HUES64 (cell line): ENCODE measurements around the gene GRPEL1.

Experiments used
- H3K27ac ChIP-seq: 2 replicates; pipeline ENCODE4 v1.7.0; 2013; ENCODE audit warnings: low read depth, low read length, inconsistent platforms
- H3K27me3 ChIP-seq: 2 replicates; pipeline ENCODE4 v1.6.1; 2013; ENCODE audit warnings: mild to moderate bottlenecking, low read length; ENCODE audit not compliant: insufficient read depth
- H3K36me3 ChIP-seq: 2 replicates; pipeline ENCODE4 v1.6.1; 2013; ENCODE audit warnings: mild to moderate bottlenecking, low read length; ENCODE audit not compliant: insufficient read depth
- H3K4me1 ChIP-seq: 2 replicates; pipeline ENCODE4 v1.6.1; 2013; ENCODE audit warnings: mild to moderate bottlenecking, low read length, moderate library complexity; ENCODE audit not compliant: insufficient read depth
- H3K4me3 ChIP-seq: 2 replicates; pipeline ENCODE4 v1.5.1; 2013; ENCODE audit warnings: mild to moderate bottlenecking, low read length, moderate library complexity
- H3K9ac ChIP-seq: 2 replicates; pipeline ENCODE4 v1.6.1; 2013; ENCODE audit warnings: mild to moderate bottlenecking, low read depth, low read length
- H3K9me3 ChIP-seq: 2 replicates; pipeline ENCODE4 v1.6.1; 2013; ENCODE audit warnings: low read depth, low read length; ENCODE audit not compliant: insufficient read depth
- WGBS: fragments of 150-250, 120-280 bp; methylation state at CpG from one replicate; pipeline ENCODE4 v1.1.7; 2013; ENCODE audit warnings: missing lambda C conversion rate; 5-methylcytosine and 5-hydroxymethylcytosine counted together

Gene GRPEL1

DNA sequence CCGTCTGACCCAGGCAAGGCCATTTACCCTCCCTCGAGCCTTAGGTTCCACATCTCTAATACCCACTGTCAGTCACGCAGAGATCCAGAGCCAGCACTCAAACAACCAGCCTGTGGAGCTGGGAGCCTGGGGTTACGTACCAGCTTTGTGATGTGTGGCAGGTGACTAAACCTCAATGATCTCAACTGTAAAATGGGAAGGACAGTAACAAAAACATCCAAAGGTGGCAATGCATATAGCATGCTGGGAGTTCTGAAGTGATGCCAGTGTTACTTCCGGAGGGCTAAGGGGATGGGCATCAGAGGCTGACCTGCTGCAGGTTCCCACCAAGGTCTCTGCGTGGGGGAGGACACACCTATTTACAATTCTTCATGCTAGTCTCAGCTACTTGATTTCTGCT, 6.0 kb downstream of the GRPEL1 start:
- Histone ChIP-seq H3K27me3 (no peaks in the 10 kb centered on the region), H3K4me1 (no peaks in the 10 kb centered on the region), H3K9ac (no peak overlapping the region), H3K36me3 (peaks cover 76% of the 10 kb centered on the region), H3K9me3 (no peaks in the 10 kb centered on the region), H3K27ac (no peak overlapping the region), H3K4me3 (no peak overlapping the region)
- 95% methylated on average over 6 of the region's 6 CpGs for WGBS

DNA sequence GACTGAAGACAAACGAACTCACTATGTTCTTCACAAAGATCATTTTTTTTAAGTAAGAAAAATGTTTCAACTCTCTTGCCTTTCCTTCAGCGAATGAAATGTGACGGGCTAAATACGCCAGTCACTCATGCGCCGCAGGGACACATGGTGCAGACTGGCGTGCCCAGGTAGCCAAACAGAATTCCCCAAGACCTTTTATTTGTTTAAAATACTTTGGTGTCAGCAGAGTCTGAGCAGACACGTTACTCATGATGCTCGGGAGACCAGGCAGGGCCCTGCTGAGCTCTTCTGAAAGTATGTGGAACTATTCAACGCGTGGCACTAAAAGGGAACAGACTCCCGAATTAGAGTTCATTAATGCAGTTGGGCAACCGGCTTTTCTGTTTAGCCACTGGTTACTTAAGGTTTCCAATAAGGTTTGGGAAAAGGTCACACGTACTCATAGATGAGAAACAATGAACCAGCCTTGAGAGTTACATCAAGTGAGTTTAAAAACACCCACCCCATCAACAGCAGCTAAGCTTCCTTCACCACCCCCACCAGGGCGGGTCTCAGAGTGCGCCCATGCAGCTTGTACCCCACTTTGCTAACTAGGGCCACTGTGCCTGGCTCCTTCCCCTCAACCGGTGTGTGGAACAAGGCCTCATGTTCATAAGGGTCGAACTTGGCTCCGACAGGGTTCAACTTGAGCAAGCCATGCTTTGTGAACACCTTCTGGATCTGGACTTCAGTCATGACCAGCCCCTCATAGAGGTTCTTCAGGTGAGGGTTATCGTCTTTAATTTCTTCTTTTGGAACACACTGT, 7.3 kb downstream of the GRPEL1 start:
- no peak overlapping the region for H3K4me3 ChIP-seq
- H3K9ac ChIP-seq = no peak overlapping the region
- H3K27ac ChIP-seq = no peak overlapping the region
- H3K27me3 ChIP-seq = no peaks in the 10 kb centered on the region
- no peaks in the 10 kb centered on the region for H3K4me1 ChIP-seq
- H3K9me3 ChIP-seq = no peaks in the 10 kb centered on the region
- H3K36me3 ChIP-seq = peaks cover 77% of the 10 kb centered on the region
- WGBS = 94% methylated on average over 20 of the region's 20 CpGs

DNA sequence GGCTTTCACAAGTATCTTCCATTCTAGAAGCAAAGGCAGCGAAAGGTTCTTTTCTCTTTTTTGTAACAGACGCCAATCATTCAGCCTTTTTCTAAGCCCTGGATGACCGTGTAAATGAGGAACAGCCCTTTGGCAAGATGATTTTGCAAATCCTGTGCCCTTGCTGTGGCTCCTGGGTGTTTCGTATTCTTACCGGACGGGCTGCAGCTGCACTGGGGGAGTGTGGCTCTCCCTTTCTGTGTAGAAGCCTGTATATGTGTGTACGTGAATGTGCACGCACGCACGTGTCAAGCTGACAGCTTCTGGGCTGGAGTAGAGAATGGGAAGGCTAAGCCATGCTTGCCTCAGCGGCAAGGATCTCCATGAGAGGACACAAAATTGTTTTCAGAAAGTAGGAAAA, 8.2 kb downstream of the GRPEL1 start:
- peaks cover 80% of the 10 kb centered on the region for H3K36me3 ChIP-seq

DNA sequence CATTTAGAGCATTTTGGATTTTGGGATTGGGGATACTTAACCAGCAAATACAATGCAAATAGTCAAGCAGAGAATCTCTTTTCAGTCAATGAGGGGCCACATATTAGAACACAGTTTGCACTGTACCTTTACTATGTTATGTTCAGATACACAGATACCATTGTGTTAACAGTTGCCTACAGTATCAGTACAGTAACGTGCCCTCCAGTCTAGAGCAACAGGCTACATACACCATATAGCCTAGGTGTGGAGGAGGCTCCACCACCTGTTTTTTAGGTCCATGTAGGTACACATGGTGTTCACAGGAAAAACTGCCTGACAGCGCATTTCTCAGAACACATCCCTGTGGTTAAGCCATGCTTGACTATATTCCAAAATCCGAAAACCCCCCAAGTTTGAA, 9.1 kb downstream of the GRPEL1 start:
- Histone ChIP-seq H3K9ac (no peak overlapping the region), H3K4me3 (no peak overlapping the region), H3K36me3 (peaks cover 78% of the 10 kb centered on the region), H3K9me3 (no peaks in the 10 kb centered on the region), H3K27me3 (no peaks in the 10 kb centered on the region), H3K27ac (no peak overlapping the region), H3K4me1 (no peaks in the 10 kb centered on the region)
- WGBS = 91% methylated on average over 3 of the region's 3 CpGs

More for the DNA sequence above, 8.2 kb downstream of the GRPEL1 start:
- Histone ChIP-seq H3K4me3 (no peak overlapping the region), H3K27me3 (no peaks in the 10 kb centered on the region), H3K4me1 (no peaks in the 10 kb centered on the region), H3K9me3 (no peaks in the 10 kb centered on the region), H3K9ac (no peak overlapping the region), H3K27ac (no peak overlapping the region)
- 95% methylated on average over 11 of the region's 11 CpGs for WGBS

DNA sequence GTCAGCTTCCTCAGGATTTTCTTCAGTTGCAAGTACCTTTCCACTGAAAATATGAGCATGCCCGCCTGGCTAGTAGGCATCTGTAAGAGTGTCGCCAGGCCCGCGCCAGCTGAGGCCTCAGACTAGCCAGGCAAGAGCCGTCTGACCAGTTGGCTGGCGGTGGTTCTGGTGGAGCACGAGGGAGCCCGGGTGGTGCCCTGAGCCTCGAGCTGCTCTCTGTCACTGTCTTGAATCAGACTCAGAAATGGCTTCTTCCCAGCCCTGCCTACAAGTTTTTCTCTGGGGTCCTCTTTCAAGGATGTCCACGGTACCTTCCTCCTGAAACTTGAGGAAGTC, 11.9 kb downstream of the GRPEL1 start:
- WGBS = 96% methylated on average over 10 of the region's 10 CpGs
- Histone ChIP-seq H3K9ac (no peak overlapping the region), H3K36me3 (peaks cover 53% of the 10 kb centered on the region), H3K4me1 (no peaks in the 10 kb centered on the region), H3K4me3 (no peak overlapping the region), H3K27ac (no peak overlapping the region), H3K9me3 (no peaks in the 10 kb centered on the region), H3K27me3 (no peaks in the 10 kb centered on the region)

DNA sequence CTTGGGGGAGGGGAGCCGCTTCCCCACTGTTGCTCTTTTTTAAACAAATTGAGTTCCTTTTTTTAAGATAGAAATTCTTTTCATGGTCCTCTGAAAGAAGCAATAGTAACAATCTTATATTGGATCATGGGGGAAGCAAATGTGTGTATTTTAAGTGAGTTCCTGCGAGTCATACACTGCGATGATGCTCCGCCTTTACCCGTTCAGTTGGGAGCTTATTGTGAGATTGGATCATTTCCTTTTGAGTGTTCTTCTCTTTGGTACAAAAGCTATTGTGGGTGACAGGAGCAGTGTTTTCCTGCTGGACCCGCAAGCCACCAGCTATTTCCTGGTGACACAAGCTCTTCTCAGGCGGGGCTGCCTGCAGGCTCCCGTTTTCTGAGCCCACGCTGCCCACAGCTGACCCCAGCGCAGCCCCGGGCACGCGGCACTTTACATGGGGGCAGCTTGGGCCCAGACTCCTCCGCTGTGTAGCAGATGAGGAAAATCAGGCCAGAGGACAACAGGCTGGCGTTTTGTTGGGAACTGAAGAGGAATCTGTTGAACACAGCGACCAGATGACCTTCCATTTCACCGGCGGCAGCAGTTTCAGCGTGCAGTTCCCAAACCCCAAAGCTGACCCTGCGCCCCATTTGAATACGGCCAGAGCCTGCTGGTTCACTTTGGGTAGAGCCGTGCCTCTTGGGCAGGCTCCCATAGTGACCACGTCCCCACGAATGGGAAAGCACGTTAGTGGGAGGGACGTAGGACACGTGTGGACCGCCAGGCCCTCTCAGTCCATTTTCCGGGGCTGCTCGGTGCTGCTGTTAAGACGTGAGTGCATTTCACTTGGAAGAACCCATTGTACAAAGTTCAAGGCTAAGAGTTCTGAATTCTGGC, 12.5 kb downstream of the GRPEL1 start:
- Histone ChIP-seq H3K9me3 (no peaks in the 10 kb centered on the region), H3K4me3 (no peak overlapping the region), H3K27ac (no peak overlapping the region), H3K9ac (no peak overlapping the region), H3K4me1 (no peaks in the 10 kb centered on the region), H3K36me3 (peaks cover 47% of the 10 kb centered on the region), H3K27me3 (no peaks in the 10 kb centered on the region)
- WGBS = 93% methylated on average over 31 of the region's 31 CpGs

DNA sequence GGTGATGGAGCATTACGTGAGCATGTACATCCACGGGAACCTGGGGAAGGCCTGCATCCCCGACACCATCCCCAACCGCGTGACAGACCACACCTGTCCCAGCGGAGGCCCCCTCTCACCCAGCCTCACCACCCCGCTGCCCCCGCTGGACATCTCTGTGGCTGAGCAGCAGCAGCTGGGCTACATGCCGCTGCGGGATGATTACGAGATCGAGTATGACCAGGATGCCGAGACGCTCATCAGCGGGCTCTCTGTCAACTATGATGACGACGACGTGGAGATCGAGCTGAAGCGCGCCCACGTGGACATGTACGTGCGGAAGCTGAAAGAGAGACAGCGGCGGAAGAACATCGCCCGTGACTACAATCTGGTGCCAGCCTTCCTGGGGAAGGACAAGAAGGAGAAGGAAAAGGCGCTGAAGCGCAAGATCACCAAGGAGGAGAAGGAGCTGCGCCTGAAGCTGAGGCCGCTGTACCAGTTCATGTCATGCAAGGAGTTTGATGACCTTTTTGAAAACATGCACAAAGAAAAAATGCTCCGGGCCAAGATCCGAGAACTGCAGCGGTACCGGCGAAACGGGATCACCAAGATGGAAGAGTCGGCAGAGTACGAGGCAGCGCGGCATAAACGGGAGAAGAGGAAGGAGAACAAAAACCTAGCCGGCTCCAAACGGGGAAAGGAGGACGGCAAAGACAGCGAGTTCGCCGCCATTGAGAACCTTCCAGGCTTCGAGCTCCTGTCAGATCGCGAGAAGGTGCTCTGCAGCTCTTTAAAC, 13.6 kb downstream of the GRPEL1 start:
- H3K9ac ChIP-seq = no peak overlapping the region
- no peak overlapping the region for H3K27ac ChIP-seq
- H3K27me3 ChIP-seq = no peaks in the 10 kb centered on the region
- peaks cover 37% of the 10 kb centered on the region for H3K36me3 ChIP-seq
- WGBS = 96% methylated on average over 52 of the region's 52 CpGs
- no peaks in the 10 kb centered on the region for H3K9me3 ChIP-seq
- no peak overlapping the region for H3K4me3 ChIP-seq
- H3K4me1 ChIP-seq = no peaks in the 10 kb centered on the region

DNA sequence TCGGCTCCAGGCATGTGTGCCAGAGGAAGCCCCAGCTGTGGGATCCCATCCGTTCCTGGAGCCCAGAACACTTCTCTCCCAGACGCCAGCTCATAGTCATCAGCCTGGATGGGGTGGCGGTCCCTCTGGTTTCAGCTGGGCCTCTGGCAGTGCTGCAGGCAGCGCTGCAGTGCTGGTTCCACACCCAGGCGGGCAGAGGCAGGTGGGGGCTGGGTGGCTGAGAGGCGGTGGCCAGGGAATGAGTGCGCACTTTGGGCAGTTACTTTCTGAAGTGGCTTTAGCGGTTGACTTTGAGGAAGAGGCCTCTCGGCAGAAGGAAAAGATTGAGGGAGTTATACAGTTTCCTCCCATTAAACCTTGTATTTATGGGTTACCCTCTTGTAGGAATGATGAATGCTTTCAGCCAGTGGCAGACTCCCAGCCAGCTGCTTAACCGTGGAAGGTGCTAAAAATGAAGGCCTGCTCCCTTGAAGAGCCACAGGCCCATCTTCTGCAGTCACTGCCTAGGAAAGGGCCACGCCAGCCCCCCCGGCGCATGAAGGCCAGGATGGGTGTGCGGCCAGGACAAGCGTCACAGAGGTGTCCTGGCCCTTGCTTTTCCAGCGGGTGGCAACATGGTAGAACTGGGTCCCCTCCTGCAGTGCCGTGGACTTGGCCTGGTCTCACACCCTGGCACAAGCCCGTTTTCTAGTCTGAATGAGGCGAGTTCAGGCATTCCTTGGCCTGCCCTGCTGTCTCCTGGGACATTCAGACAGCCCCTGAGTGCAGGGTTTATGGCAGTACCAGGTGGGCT, 14.7 kb downstream of the GRPEL1 start:
- Histone ChIP-seq H3K9ac (no peak overlapping the region), H3K9me3 (no peaks in the 10 kb centered on the region), H3K4me3 (no peak overlapping the region), H3K27ac (no peak overlapping the region), H3K4me1 (no peaks in the 10 kb centered on the region), H3K27me3 (no peaks in the 10 kb centered on the region), H3K36me3 (peaks cover 26% of the 10 kb centered on the region)
- 91% methylated on average over 20 of the region's 20 CpGs for WGBS

DNA sequence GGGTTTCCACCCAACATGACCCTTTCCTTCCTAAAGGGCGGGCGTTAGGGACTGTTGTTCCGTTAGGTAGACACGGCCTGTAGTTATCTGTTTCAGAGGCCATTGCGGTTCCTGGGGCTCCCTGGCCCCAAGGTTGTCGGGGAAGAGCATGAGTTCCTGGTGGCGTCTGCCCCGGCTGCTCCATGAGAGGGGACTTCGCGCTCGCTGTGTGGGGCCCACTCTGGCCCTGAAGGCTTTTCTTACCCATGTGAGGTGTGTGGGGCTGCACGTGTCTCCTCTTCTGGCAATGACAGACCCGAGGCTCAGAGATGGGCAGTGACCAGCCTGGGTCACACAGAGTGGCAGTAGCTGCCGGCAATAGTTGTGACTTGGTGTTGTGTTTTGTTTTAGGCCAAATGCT, 15.6 kb downstream of the GRPEL1 start:
- WGBS = 95% methylated on average over 14 of the region's 14 CpGs
- Histone ChIP-seq H3K4me3 (no peak overlapping the region), H3K27ac (no peak overlapping the region), H3K9me3 (no peaks in the 10 kb centered on the region), H3K9ac (no peak overlapping the region), H3K4me1 (no peaks in the 10 kb centered on the region), H3K27me3 (no peaks in the 10 kb centered on the region), H3K36me3 (peaks cover 23% of the 10 kb centered on the region)

DNA sequence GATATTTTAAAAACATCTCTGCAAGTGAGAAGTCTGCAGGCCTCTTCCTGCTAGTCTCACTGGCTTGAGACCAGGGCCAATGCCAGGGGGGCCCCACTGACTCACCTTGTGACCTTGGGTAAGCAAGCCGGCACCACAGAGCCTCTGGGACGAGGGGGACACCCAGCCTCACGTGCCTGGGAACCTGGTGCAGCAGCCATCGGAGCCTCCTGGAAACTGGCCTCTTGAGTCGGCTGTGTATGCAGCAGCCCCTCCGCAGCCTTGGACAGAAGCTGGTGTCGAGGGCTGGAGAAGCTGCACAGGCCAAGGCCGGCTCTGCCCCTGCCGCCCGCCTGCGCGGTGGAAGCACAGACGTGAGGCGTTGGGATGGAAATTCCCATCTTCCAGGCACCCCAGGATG, 16.0 kb downstream of the GRPEL1 start:
- Histone ChIP-seq H3K4me3 (no peak overlapping the region), H3K9ac (no peak overlapping the region), H3K27ac (no peak overlapping the region), H3K4me1 (no peaks in the 10 kb centered on the region), H3K27me3 (no peaks in the 10 kb centered on the region), H3K36me3 (peaks cover 23% of the 10 kb centered on the region), H3K9me3 (no peaks in the 10 kb centered on the region)
- 95% methylated on average over 14 of the region's 14 CpGs for WGBS
